ENCODE results near the gene JARID2.

JARID2 gene

DNA sequence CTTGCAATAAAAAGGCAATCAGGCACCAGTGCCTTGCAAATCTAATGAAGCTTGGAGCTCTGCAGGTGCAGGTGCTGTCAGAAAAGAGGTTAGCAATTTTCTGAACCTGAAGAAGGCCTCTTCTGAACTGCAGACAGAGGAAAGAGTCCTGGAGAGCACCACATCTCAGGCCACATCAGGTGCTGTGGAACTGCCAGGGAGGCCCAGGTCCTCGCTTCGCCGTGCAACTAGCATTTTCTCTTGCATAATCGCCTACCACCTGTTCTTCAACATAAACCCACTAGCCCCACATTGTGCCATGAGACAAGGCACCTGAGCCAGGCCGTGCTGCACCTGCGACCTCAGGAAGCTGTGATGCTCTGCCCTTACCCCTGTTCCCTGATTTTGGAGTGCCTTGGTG, 229.4 kb downstream of the JARID2 start:
- no peak for DNase-seq

DNA sequence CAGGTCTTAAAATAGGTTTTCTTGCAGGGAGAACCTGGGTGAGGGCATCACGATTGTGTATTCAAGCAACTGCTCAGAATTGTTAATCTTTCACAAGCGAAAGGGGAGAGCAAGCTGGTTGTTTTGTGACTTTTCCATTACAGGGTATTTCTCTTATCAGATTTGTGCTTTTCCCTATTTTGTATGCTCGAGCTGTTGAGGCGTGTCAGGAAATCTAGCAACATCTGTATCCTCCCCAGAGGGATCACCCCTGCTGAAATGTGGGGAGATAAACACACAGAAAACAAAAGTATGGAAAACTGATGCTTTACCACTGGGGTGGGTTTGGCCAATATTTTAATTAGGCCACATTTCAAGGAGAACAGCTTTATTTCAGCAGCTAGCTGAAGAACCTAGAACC, 230.0 kb downstream of the JARID2 start:
- no peak for DNase-seq

DNA sequence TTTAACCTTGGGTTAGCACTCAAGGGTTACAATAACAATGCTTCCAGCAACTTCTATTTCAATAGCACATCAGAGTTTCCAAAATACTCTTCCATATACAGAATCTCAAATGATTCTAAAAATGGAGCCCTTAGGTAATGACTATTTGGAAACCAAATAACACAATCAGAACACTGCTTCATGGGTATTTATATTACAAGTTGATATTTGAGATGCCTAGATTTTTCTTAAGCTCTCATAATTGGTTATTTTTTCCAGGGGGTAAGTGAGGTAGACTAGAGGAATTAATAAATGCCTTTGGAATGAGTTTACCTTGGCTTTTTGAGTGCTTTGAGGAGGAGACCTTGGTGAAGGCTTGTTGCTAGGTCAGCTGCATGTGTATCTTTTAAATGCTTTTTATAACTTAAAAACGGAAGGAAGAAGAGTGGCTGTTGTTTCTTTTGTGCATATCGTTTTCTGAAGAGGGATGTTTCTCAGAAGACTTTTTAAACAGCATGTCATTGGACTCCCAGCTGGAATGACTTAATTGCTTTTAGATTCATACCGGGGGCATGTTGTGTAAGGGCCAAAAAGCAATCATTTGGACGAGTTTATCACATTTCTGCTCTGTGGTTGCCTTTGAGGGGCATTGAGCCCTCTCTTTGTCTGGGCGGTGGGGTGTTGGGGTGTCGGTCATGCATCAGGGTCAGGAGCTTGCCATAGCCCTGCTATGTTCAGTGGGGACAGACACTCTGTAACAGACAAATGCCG, 230.9 kb downstream of the JARID2 start:
- DNase-seq, result no peak

DNA sequence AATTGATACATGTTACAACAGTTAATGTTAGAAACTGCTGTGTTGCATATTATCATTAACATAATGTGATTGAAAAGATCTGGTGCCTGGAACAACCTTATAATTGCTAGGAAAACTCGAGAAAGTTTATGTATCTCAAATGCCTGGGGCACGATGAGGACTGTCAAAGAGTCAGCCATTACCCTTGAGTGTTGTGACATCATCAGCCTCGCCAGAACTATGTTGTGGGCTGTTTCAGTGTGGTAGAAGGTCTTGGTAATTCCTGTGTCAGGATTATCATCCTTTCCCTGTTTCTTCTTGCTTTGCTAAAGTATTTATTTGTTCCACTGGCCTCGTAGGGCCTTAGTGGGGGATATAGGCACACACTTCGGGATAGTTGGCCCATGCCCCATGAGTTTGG, 231.9 kb downstream of the JARID2 start:
- no peak for DNase-seq

DNA sequence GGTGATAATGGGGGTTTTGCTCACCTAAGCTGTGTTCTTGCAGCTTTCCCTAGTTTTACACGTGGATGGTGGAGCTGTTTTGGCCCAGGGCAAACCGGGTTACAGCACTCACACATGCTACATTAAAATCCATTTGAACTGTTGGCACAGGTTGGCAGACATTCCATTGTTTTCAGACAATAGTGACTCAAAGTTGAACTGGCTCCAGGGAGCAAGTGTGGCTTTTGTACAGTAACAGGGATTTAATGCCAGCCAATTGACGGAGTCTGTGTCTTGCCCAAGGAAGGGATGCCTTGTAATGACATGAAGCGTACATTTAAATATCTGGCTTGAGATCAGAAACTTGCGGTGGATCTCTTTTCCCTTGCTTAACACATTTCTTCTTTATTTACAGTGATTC, 233.9 kb downstream of the JARID2 start:
- no peak for DNase-seq

DNA sequence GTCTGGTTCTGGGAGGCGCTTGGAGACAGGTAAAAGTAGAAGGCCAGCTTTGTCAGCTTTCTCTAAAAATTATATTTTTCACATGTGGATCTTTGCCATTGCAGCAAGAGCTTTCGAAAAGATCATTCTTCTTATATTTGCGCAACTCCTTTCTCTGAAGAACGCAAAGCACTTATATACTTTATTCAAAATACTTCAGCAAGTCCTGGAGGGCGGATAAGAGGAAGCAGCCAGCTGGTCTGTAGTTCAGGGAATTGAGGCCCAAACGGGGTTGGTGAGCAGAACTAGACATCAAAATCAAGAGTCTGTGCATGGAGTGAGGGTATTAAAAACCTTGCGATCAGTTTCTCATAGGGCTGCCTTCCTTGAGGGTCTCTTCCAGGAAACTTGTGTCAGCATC, 234.7 kb downstream of the JARID2 start:
- peak in 2 of 4 experiments; percentile 40 for DNase-seq

DNA sequence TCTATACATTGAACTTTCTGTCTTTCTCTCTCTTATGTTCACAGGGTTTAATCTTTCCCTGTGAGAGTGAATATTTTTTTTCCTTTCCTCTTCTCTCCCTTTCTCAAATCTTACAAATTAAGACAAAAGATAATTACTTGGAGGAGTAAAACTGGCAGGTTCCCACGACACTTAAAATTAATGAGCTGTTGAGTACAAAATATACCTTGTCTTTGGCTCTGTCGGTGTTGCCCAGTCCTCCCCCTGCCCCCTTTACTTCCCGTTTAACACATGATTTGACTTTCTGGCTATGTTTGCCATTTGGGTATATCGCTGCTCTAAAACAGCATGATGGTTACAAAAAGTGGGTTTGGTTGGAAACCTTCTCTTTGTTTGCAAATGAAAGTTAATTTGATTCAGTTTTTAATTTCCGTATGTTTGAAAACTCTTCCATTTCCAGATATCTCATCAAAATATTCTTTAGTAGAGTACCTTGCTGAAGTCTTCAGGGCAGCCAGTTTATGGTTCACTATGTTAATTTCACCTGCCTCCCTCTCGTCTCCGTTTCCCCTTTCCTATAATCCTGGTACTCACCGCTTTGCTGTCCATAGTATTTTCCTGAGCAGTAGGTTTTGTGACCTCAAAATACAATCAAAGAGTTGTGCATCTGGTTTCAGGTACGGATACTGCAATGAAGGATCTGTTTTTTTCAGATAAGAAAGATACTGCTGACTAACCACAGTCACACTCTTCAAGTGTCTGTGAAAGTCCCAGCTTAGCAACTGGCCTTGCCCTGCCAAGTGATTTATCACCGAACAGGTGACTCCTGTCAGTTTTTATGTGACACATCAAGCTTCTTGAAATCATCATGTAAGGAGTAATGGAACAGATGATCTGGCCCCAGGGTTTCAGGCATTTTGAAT, 235.8 kb downstream of the JARID2 start:
- no peak for DNase-seq

DNA sequence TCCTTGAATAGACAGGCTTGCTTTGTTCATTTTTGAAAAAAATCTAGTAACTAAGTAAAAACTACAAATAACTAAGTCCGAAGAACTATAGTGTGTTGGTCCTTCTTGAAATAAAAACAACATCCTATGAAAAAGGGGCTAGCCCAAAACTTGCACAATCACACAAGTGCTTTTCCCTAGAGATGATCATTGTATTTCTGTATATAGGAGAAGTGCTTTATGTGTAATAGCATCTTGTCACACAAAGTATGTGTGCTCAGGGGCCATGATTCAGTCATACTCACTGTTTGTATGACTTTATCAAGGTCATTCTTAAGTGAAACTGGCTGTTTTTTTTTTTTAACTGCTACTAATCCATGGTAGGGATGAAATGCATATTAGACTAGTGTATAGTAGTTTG, 237.2 kb downstream of the JARID2 start:
- DNase-seq, result peak in 3 of 4 experiments; percentile 28 to 76 (median 46)

DNA sequence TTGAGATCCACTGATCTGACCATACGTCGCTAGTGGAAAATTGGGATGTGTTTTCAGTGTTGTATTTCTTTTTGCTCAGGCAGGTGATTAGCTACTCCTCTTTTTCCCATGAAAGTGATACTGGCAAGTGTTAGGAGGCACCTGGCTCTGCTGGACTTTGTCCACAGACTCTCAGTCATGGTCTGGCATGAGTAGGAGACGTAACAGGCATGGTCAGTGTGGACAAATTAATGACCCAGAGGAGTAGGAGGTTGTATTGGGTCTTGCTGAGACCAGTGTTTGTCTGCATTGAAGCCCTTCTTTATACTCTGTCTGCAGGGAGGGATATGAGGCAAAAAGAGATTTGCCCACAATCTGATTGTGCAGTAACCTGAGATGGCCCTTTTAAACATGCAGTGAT, 238.3 kb downstream of the JARID2 start:
- DNase-seq, result no peak

DNA sequence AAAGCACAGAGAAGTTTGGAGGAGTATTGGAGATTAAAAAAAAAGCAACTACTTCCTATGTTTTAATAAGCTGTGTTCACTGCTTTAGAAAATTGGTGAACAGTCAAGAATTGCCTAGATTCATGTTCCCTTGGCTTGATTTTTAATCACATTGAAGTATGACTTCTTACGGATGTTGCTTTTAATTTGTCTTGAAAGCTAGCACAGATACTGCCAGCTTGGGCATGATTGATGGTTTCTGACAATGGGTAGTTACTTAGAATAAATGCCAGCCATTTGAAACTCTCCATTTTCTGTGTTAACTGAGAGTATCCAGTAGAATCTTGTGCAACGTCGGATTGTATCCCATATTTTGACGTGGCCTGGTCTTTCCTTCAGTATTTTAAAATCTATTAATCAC, 239.0 kb downstream of the JARID2 start:
- no peak for DNase-seq

DNA sequence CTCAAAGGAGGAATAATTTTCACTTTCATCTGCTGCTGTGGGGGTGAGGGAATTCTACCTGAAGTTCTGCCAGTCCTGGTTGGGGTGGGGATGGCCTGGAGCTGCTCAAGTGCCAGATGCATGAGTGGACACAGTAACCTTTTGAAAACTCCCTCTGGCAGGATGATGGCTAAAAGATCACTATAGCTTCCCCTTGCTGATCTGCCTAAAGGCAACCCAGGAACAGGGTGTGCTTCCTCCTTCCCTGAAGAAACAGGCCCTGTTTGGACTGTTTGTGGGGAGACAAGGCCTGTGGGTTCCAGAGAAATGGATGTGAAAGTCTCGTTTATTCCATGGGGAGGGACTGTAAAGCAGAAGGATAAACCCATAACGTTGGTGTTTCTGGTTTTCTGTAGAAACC, 240.1 kb downstream of the JARID2 start:
- DNase-seq, result peak; percentile 31 to 52 (median 44)

DNA sequence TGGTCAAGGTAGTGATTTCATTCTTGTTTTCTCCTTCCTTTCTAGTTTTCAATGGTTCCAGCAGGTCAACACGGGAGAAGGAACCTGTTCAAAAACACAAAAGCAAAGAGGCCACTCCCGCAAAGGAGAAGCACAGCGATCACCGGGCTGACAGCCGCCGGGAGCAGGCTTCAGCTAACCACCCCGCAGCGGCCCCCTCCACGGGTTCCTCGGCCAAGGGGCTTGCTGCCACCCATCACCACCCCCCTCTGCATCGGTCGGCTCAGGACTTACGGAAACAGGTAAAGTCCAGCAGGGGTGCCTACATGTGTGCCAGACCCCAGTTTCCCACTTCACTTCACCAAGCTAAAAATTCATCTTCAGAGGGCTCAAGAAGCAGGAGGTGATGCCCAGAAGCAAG, 241.4 kb downstream of the JARID2 start:
- no peak for DNase-seq

DNA sequence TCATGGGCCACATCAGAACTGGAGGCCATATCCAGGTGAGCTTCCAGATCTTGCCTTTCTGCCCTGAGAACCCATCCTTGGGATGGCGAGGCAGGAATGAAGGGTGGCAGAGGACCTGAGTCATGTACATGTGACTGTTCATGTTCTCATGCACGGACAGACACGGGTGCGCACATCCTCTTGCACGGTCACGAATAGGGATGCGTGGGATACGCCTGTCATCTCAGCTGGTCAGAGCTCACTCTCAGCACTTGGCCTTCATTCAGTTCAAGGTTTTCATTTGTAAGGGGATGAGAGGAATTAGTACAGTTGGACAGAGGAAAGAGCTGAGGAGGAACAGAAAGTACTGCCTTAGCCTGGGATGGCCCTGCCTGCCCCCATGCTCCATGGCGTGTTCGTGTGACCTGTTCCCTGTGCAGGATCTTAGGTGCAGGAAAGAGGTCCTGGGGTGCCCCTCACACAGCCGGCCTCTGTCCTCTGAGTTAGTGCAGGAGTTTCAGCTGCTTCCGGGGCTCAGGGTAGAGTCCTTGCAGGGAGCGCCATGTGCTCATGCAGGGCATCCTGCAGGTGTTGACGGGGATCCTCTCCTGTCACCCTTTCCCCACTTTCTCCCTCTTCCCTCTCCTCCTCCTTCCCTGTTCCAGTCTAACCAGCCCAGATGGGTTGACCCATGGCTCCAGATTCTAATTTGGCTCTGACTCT, 243.5 kb downstream of the JARID2 start:
- DNase-seq, result peak; percentile 47 to 70 (median 66)

DNA sequence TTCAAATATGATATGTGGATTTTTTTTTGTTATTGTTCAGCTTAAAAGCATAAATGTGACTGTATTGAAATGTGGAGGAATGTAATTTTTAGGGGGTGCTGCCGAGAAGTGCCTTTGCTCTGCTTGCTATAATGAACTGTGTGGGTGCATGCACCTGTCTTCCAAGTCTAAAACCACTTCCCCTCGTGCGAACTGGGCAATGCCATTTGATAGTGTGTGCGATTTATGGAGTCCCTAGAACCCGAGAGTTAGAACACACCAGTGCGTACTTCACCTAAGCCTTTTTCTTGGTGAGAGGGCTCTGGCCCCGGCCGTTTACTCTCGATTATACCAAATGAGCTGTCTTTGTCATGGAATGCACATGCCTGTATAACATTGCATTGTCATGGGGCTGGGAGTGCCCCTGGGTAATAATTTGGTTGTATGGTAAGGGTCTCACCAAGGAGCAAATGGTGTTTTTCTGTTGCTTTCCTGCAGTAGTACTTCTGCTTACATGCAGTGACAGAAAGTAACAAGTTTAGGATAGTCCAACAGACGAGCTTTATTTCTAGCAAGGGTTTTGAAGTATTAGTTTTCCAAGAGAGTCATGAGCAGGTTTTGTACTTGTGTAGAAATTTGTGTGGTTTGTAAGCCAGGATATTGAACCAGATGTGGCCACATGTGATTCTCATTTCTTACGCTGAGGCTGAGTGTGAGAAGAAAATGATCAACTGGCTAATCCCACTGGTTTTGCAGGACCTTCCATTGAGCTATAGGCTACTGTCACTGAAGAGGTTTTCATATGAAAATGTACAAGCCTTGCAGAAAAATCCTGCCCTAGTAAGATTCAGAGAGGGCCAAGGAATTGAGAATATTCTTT, 244.6 kb downstream of the JARID2 start:
- no peak for DNase-seq

DNA sequence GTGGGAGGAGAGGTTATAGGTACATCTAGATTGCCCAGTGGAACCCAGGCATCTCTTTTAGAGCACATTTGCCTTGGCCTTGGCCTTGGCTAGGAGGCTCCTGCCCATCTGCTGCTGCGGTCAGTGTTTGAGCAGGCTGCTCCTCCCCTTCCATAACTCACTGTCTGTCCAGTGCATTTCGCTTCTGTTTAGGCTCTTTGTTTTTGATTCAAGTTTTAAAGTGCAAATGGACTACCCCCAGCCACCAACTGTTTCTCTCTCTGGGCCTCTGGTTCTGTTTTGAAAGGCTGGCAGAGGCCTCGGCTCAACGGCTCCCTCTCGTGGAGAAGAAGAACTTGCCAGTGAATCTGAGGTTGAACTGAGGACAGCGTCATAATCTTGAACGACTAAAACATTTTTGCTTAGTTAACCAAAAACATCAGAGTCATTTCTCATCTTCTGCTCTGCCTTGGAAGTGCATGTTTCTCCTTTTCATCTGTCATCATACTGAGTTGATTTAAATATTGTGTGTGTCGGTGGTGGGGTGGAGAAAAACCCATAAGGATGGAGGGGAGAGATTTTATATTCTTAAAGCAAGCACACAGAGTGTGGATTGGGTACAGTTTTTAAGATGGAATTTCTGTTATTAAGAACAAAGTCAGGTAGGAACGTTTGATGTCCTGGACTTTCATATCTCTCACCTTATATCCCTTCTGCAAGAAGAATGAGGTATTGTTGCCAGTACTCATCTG, 245.6 kb downstream of the JARID2 start:
- peak; percentile 84 to 93 (median 90) for DNase-seq

DNA sequence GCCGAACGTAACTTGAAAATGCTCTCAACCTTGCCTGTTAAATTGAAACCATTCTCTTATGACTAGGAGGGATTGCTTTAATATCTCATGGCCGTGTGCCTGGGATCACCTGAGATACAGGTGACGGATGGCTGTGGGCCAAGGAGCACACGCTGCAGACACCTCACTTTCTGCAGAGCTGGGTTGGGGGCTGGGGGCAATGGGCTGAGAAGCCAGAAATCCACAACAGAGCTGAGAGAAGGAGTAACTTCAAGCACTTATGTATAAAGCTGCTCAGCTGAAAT, 246.1 kb downstream of the JARID2 start:
- no peak for DNase-seq

DNA sequence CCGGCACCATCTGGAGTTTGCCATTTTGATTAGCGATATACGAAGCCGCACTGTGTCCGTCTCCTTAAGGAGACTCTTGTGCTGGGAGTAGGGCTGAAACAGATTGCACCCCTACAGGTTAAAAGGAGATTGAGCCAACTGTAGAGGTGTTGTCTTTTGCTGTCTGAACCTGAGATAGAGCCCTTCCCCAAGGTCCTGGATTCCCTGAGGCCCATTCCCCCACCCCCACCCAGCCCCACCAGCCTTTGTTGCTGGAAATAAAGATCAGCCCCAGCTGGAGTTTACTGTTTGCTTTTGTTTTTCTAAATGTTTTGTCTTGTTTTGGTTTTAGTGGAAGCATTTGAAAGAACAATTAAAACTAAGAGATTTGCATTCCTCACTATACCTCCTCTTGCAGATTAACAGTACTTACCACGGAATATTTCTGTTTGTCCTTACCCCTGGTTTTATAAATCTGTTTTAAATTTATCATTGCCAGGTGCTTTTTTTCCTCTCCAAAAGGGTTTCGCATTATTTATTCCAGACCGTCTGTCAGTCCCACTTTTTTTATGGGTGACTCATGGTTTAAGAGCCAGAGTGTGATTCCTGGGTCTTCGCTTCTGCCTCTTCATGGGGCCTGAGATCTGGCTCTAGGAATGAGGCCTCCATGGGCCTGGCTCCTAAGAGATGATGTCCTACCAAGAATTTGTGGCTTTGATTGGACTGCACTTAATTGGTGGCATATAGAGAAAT, 247.7 kb downstream of the JARID2 start:
- no peak for DNase-seq

DNA sequence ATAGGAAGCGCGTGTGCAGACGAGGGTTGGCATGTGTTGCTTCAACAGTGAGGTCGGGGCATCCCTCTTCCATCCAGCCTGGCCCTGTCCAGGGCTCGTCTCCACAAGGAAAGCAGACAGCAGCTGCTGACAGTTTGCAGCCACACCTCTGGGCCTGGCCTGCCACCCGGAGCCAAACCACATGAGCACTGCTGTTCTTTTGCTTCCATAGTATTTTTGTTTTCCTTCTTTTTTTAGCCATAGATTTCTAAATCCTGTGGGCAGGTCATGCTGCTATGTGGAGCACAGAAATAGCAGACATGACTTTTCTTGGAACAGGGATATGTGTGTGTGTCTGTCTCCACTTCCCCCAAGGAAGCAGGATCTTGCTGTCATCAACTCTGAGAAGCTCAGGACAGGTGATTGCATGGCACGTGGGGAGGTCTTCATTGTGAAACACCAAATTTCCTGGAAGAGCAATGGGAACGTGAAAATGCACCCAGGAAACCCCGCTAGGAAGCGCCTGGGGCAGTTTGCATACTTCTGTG, 249.6 kb downstream of the JARID2 start:
- peak in 3 of 4 experiments; percentile 27 to 69 (median 54) for DNase-seq

DNA sequence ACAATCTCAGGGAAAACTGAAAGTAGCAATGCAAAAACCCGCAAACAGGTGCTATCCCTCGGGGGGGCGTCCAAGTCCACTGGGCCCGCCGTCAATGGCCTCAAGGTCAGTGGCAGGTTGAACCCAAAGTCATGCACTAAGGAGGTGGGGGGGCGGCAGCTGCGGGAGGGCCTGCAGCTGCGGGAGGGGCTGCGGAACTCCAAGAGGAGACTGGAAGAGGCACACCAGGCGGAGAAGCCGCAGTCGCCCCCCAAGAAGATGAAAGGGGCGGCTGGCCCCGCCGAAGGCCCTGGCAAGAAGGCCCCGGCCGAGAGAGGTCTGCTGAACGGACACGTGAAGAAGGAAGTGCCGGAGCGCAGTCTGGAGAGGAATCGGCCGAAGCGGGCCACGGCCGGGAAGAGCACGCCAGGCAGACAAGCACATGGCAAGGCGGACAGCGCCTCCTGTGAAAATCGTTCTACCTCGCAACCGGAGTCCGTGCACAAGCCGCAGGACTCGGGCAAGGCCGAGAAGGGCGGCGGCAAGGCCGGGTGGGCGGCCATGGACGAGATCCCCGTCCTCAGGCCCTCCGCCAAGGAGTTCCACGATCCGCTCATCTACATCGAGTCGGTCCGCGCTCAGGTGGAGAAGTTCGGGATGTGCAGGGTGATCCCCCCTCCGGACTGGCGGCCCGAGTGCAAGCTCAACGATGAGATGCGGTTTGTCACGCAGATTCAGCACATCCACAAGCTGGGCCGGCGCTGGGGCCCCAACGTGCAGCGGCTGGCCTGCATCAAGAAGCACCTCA, 250.7 kb downstream of the JARID2 start:
- DNase-seq, result no peak

DNA sequence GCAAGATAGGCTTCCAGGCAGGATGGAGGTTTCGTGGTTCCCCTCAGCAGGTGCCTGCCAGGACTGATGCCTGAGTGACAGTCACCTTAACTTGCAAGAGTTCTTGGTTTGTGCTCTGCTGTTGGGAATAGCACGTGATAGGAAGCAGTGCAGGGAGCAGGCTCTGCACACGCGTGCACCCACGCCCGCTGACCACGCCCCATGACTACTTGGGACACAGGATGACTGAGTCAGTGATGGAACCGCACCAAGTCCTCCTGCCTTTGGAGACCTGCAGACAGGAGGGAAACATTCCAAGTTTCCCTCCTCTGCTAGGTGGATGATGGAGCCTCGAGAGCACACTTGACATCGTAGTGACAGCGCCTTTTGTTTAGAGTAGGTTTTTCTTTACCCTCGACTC, 252.8 kb downstream of the JARID2 start:
- DNase-seq, result peak; percentile 36 to 60 (median 48)
